Breast epithelium (tissue), 4 donors: ENCODE results near the gene GALNT7. TPM values are rescaled to one million over a fixed set of nuclear protein-coding genes. Genes with fewer than 3 reads are reported as not detected.
A peak's percentile ranks its signal among the peaks of the same experiment; 100 is the strongest.

Experiments used
- DNase-seq, 2 donors: peaks; one replicate each; pipeline ENCODE4 v3.0.0-alpha.2; 2019; ENCODE audit warnings: low spot score in 2 of 2
- H3K27ac ChIP-seq, 2 donors: fragments of 200-600 bp; sonication (generic) in 1 of 2; one replicate each; pipeline ENCODE4 v1.5.1; 2016 to 2019; ENCODE audit warnings: mild to moderate bottlenecking in 1 of 2
- H3K27me3 ChIP-seq, 2 donors: fragments of 200-600 bp; sonication (generic) in 1 of 2; one replicate each; pipeline versions ENCODE4 v1.5.1 to v1.6.0; 2017 to 2019; ENCODE audit warnings: control low read depth in 1 of 2, mild to moderate bottlenecking in 1 of 2
- H3K36me3 ChIP-seq: fragments of 200-600 bp; one replicate; pipeline ENCODE4 v1.5.1; 2019
- H3K4me1 ChIP-seq, 2 donors: fragments of 200-600 bp; sonication (generic); one replicate each; pipeline ENCODE4 v1.5.1; 2016 to 2019; ENCODE audit warnings: control low read depth in 1 of 2
- H3K4me3 ChIP-seq, 3 donors: fragments of 200-600 bp; sonication (generic); 1 replicate in 2 of 3; 2 replicates in 1 of 3; pipeline ENCODE4 v1.5.1; 2016 to 2019; ENCODE audit warnings: mild to moderate bottlenecking in 3 of 3, moderate library complexity in 2 of 3
- H3K9me3 ChIP-seq, 2 donors: fragments of 200-600 bp; sonication (generic) in 1 of 2; one replicate each; pipeline ENCODE4 v1.5.1; 2016 to 2019; ENCODE audit warnings: control low read depth in 1 of 2
- CTCF ChIP-seq, 3 donors: fragments of 450-650 bp; IDR thresholded peaks; one replicate each; pipeline ENCODE4 v1.5.1; 2016 to 2017; ENCODE audit warnings: antibody characterized with exemption in 3 of 3, mild to moderate bottlenecking in 3 of 3, moderate library complexity in 3 of 3
- POLR2A ChIP-seq: fragments of 450-650 bp; IDR thresholded peaks from one replicate; pipeline ENCODE4 v1.6.1; 2016; ENCODE audit warnings: antibody characterized with exemption, mild to moderate bottlenecking, moderate library complexity
- POLR2AphosphoS5 ChIP-seq, 3 donors: sonication (generic); formaldehyde crosslinking; IDR thresholded peaks; one replicate each; pipeline ENCODE4 v1.6.1; 2017; ENCODE audit warnings: antibody characterized with exemption in 3 of 3
- intact Hi-C: fragments of 100-400 bp; cut with DNase I; formaldehyde crosslinking; loops from one replicate; pipeline ENCODE4 v1.15.1; 2023; ENCODE audit warnings: low total_unique reads
- total RNA-seq, 3 donors: library from RNA; depleted of rRNA; stranded (reverse); fragments of >200 nt; gene quantifications; one replicate each; pipeline ENCODE4 v1.1.0, GENCODE V29; 2016

The GALNT7 gene
- total RNA-seq, 3 donors from 2014 or later = 10.7 to 67.2 (median 52.2) TPM

- intact Hi-C loops = no loop called here
- Histone ChIP-seq H3K4me1 (no peaks in the 10 kb centered on the region), H3K9me3 (no peaks in the 10 kb centered on the region), H3K27ac (peak overlapping the region in 1 of 2 donors; percentile 1), H3K27me3 (no peaks in the 10 kb centered on the region), H3K4me3 (no peak overlapping the region), H3K36me3 (no peaks in the 10 kb centered on the region)
- DNase-seq = no peak
- no peak for TF ChIP-seq CTCF (IDR thresholded peaks at IDR 0.05)
- no peak for TF ChIP-seq POLR2AphosphoS5 (IDR thresholded peaks at IDR 0.05)
- TF ChIP-seq POLR2A = no peak
Observed at GRCh38 chr4:173185847-173186510, 17.4 kb downstream of the GALNT7 start.

- TF ChIP-seq CTCF (IDR thresholded peaks at IDR 0.05) (no peak), POLR2AphosphoS5 (IDR thresholded peaks at IDR 0.05) (no peak), POLR2A (no peak)
- Histone ChIP-seq H3K27ac (no peak overlapping the region), H3K27me3 (no peaks in the 10 kb centered on the region), H3K4me3 (no peak overlapping the region), H3K36me3 (no peaks in the 10 kb centered on the region), H3K4me1 (no peaks in the 10 kb centered on the region), H3K9me3 (no peaks in the 10 kb centered on the region)
- intact Hi-C loops = no loop called here
- DNase-seq = no peak
Observed at GRCh38 chr4:173187732-173188131, 19.1 kb downstream of the GALNT7 start.

GRCh38 chr4:173188648-173189047 is 20.0 kb downstream of the GALNT7 start:
- no peak overlapping the region for H3K27ac ChIP-seq
- intact Hi-C loops = no loop called here
- H3K9me3 ChIP-seq = no peaks in the 10 kb centered on the region
- H3K27me3 ChIP-seq = no peaks in the 10 kb centered on the region
- H3K4me3 ChIP-seq = no peak overlapping the region
- no peak for DNase-seq
- no peaks in the 10 kb centered on the region for H3K4me1 ChIP-seq
- no peaks in the 10 kb centered on the region for H3K36me3 ChIP-seq
- TF ChIP-seq POLR2AphosphoS5 (IDR thresholded peaks at IDR 0.05) (no peak), POLR2A (no peak), CTCF (IDR thresholded peaks at IDR 0.05) (no peak)

- H3K9me3 ChIP-seq = no peaks in the 10 kb centered on the region
- DNase-seq = no peak
- intact Hi-C loops = no loop called here
- H3K27me3 ChIP-seq = no peaks in the 10 kb centered on the region
- H3K36me3 ChIP-seq = no peaks in the 10 kb centered on the region
- H3K4me1 ChIP-seq = no peaks in the 10 kb centered on the region
- H3K4me3 ChIP-seq = no peak overlapping the region
- no peak overlapping the region for H3K27ac ChIP-seq
- TF ChIP-seq POLR2AphosphoS5 (IDR thresholded peaks at IDR 0.05) (no peak), POLR2A (no peak), CTCF (IDR thresholded peaks at IDR 0.05) (no peak)
Observed at GRCh38 chr4:173189117-173189693, 20.6 kb downstream of the GALNT7 start.

- peak overlapping the region in 2 of 3 donors; percentile 8 to 19 for H3K4me3 ChIP-seq
- intact Hi-C loops = no loop called here
- H3K9me3 ChIP-seq = no peaks in the 10 kb centered on the region
- H3K27me3 ChIP-seq = no peaks in the 10 kb centered on the region
- peak overlapping the region; percentile 73 for H3K27ac ChIP-seq
- DNase-seq = no peak
- H3K4me1 ChIP-seq = peaks cover 0 to 5% of the 10 kb centered on the region in 2 donors
- no peak for TF ChIP-seq POLR2A
- no peak for TF ChIP-seq POLR2AphosphoS5 (IDR thresholded peaks at IDR 0.05)
- no peak for TF ChIP-seq CTCF (IDR thresholded peaks at IDR 0.05)
- no peaks in the 10 kb centered on the region for H3K36me3 ChIP-seq
Observed at GRCh38 chr4:173191623-173192041, 23.0 kb downstream of the GALNT7 start.
